Ovary (tissue), 9 donors: ENCODE measurements around the gene EIF4G3. TPM values are rescaled to one million over a fixed set of nuclear protein-coding genes. Genes with fewer than 3 reads are reported as not detected.
"Not testable (repeated sequence)": the region's sequence is repeated elsewhere in the genome, so short reads cannot be mapped to it uniquely, and the experiment has no call there.

Source experiments
- DNase-seq, 5 donors: peaks; one replicate each; pipeline ENCODE4 v3.0.0-alpha.2; 2019 to 2020
- H3K27ac ChIP-seq, 2 donors: fragments of 200-600 bp; one replicate each; pipeline versions ENCODE4 v1.5.1 to v1.8.0; 2019 to 2022
- H3K27me3 ChIP-seq: fragments of 200-600 bp; one replicate; pipeline ENCODE4 v1.8.0; 2022
- H3K36me3 ChIP-seq: fragments of 200-600 bp; sonication (generic); one replicate; pipeline ENCODE4 v1.5.1; 2019
- H3K4me1 ChIP-seq: one replicate; pipeline ENCODE4 v1.8.1; 2013; ENCODE audit warnings: mild to moderate bottlenecking, moderate library complexity; ENCODE audit not compliant: insufficient read depth
- H3K4me3 ChIP-seq: fragments of 200-600 bp; sonication (generic); one replicate; pipeline ENCODE4 v1.5.1; 2017
- H3K9me3 ChIP-seq, 2 donors: fragments of 200-600 bp in 1 of 2; sonication (generic) in 1 of 2; one replicate each; pipeline versions ENCODE4 v1.5.1 to v1.8.1; 2013 to 2019; ENCODE audit warnings: mild to moderate bottlenecking in 1 of 2, moderate library complexity in 1 of 2
- CTCF ChIP-seq, 3 donors: fragments of 450-650 bp in 2 of 3; fragments of 200-600 bp in 1 of 3; IDR thresholded peaks; one replicate each; pipeline versions ENCODE4 v1.5.1 to v1.8.0; 2016 to 2022; ENCODE audit warnings: antibody characterized with exemption in 3 of 3, mild to moderate bottlenecking in 1 of 3
- EP300 ChIP-seq: sonication (generic); formaldehyde crosslinking; IDR thresholded peaks from one replicate; pipeline ENCODE4 v1.6.1; 2017; ENCODE audit warnings: antibody characterized with exemption
- POLR2A ChIP-seq: fragments of 450-650 bp; IDR thresholded peaks from one replicate; pipeline ENCODE4 v1.6.1; 2017; ENCODE audit warnings: antibody characterized with exemption, mild to moderate bottlenecking, moderate library complexity
- WGBS, 3 donors: extraction: QIAGEN DNeasy Blood & Tissue Kit in 1 of 3; methylation state at CpG; one replicate each; pipeline versions ENCODE4 v1.1.5 to v1.1.7; 2013 to 2017; 5-methylcytosine and 5-hydroxymethylcytosine counted together
- intact Hi-C, 4 donors: fragments of 100-400 bp; cut with DNase I; formaldehyde crosslinking; loops; one replicate each; pipeline versions ENCODE4 v1.11.0 to v1.15.1; 2022 to 2023
- polyA plus RNA-seq, 2 donors: library from polyadenylated mRNA; stranded (reverse); fragments of 200-250 nt in 1 of 2; fragments of 350-450 nt in 1 of 2; fragmentation: Illumina TruSeq in 1 of 2; extraction: RNeasy Lipid Tissue Mini Kit (QIAGEN cat#74804) in 1 of 2; gene quantifications; one replicate each; pipeline ENCODE4 v1.2.3, GENCODE V29; 2013 to 2014
- total RNA-seq, 7 donors: library from RNA; depleted of rRNA in 2 of 7; stranded (reverse); fragments of >200 nt in 2 of 7; fragmentation: NEBNext Ultra II Directional in 3 of 7; extraction: Animal tissue kit (Norgen Biotek cat#: 25700) in 3 of 7; gene quantifications; one replicate each; pipeline versions ENCODE4 v1.1.0 to v1.2.4, GENCODE V29; 2016 to 2023
- donor health status: DM: no; HTN: no; CAD: no; lungs with moderate emphysema.
- donor health status: DM: no; HTN: no; CAD: no.
- donor health status: Bipolar disorder and iron deficiency.
- donor health status: DM: yes; HTN: yes; CAD: no.
- donor health status: DM: no; HTN: no; CAD: no.
- donor health status: DM: yes; HTN: yes; CAD: no.

Gene EIF4G3
- total and polyA plus RNA-seq, 9 donors, result 13.9 to 62.4 (median 39.4) TPM

- no peak overlapping the region for H3K27ac ChIP-seq
- intact Hi-C loops, result loop anchor here in 1 of 4 donors (5.0 kb wide), 1 partner anchor 747 kb away; no protein-coding TSS in a partner anchor
- H3K4me1 ChIP-seq, result no peaks in the 10 kb centered on the region
- H3K36me3 ChIP-seq, result no peaks in the 10 kb centered on the region
- TF ChIP-seq POLR2A, result no peak
- no peak for TF ChIP-seq EP300
- no peak for TF ChIP-seq CTCF (IDR thresholded peaks at IDR 0.05)
- no peak for DNase-seq
- H3K9me3 ChIP-seq, result no peaks in the 10 kb centered on the region
- H3K4me3 ChIP-seq, result no peak overlapping the region
- H3K27me3 ChIP-seq, result no peaks in the 10 kb centered on the region
Observed at GRCh38 chr1:20930427-20930826, 246.3 kb downstream of the EIF4G3 start.

- no peak overlapping the region for H3K27ac ChIP-seq
- H3K4me1 ChIP-seq, result no peaks in the 10 kb centered on the region
- H3K36me3 ChIP-seq, result no peaks in the 10 kb centered on the region
- no peaks in the 10 kb centered on the region for H3K9me3 ChIP-seq
- WGBS, 3 donors, result 84 to 98% (median 97%) methylated on average over 4 of the region's 4 CpGs
- no peak for DNase-seq
- H3K27me3 ChIP-seq, result no peaks in the 10 kb centered on the region
- intact Hi-C loops, result no loop called here
- no peak for TF ChIP-seq CTCF (IDR thresholded peaks at IDR 0.05)
- TF ChIP-seq EP300, result no peak
- no peak for TF ChIP-seq POLR2A
- H3K4me3 ChIP-seq, result no peak overlapping the region
Observed at GRCh38 chr1:20928146-20928545, 248.6 kb downstream of the EIF4G3 start.

DNA sequence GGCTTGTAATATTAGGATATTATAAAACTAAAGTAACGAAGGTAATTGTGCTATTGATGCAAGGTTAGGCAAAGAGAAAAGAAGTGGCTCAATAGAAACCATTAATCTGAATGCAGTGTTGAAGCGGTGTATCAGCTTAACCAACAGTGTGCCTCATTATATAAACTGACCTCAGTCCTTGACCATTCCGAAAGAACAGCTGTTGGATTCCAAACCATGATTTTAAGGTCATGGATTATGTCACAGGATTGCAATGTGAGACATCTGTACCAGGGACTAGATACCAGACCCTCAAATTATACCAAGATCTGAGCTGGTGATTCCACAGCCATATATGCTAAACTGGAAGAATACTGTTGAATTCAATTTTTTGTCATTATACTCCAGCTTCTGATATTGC lies 255.4 kb downstream of the EIF4G3 start:
- TF ChIP-seq EP300 (no peak), CTCF (IDR thresholded peaks at IDR 0.05) (no peak)
- H3K9me3 ChIP-seq, result no peaks in the 10 kb centered on the region
- H3K36me3 ChIP-seq, result no peaks in the 10 kb centered on the region
- intact Hi-C loops, result no loop called here
- 50 to 72% (median 61%) methylated on average over 3 of the region's 3 CpGs for WGBS, 3 donors
- H3K27ac ChIP-seq, result no peak overlapping the region
- no peaks in the 10 kb centered on the region for H3K27me3 ChIP-seq
- no peak overlapping the region for H3K4me3 ChIP-seq
- H3K4me1 ChIP-seq, result no peaks in the 10 kb centered on the region
- DNase-seq, result no peak

DNA sequence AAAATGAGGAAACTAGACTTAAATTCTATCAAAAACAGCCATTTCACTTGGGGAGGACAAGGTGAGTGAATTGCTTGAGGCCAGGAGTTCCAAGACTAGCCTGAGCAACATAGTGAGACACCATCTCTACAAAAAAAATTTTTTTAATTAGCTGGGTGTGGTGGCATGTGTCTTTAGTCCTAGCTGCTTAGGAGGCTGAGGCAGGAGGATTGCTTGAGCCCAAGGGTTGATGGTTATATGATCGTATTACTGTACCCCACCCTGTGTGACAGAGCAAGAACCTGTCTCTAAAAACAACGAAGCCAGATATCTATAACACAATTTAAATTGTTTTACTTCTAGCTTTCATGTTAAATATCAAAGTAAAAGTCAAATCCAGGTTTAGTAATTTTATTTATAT lies 263.5 kb downstream of the EIF4G3 start:
- Histone ChIP-seq H3K27ac (no peak overlapping the region), H3K9me3 (no peaks in the 10 kb centered on the region), H3K4me3 (no peak overlapping the region), H3K36me3 (no peaks in the 10 kb centered on the region), H3K27me3 (no peaks in the 10 kb centered on the region), H3K4me1 (no peaks in the 10 kb centered on the region)
- TF ChIP-seq POLR2A (no peak), CTCF (IDR thresholded peaks at IDR 0.05) (no peak), EP300 (no peak)
- DNase-seq, result no peak
- 96 to 97% (median 96%) methylated on average over 2 of the region's 2 CpGs for WGBS, 3 donors
- intact Hi-C loops, result no loop called here

DNA sequence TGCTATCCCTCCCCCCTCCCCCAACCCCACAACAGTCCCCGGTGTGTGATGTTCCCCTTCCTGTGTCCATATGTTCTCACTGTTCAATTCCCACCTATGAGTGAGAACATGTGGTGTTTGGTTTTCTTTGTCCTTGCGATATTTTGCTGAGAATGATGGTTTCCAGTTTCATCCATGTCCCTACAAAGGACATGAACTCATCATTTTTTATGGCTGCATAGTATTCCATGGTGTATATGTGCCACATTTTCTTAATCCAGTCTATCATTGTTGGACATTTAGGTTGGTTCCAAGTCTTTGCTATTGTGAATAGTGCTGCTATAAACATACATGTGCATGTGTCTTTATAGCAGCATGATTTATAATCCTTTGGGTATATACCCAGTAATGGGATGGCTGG lies 269.2 kb downstream of the EIF4G3 start:
- H3K4me3 ChIP-seq, H3K27ac ChIP-seq, DNase-seq, H3K27me3 ChIP-seq, H3K36me3 ChIP-seq, H3K4me1 ChIP-seq, intact Hi-C loops, H3K9me3 ChIP-seq: not testable (repeated sequence)
- 89 to 100% (median 93%) methylated on average over 2 of the region's 2 CpGs for WGBS, 3 donors
